GM21360 (cell line): ENCODE measurements around the gene ADK.
"Not testable (repeated sequence)": the region's sequence is repeated elsewhere in the genome, so short reads cannot be mapped to it uniquely, and the experiment has no call there.

ENCODE experiments used
- ATAC-seq: cut with Tn5 transposase; IDR thresholded peaks from one replicate; pipeline ENCODE4 v1.9.1; 2021; ENCODE audit warnings: mild to moderate bottlenecking, moderate library complexity; ENCODE audit not compliant: unreplicated experiment

The ADK gene

DNA sequence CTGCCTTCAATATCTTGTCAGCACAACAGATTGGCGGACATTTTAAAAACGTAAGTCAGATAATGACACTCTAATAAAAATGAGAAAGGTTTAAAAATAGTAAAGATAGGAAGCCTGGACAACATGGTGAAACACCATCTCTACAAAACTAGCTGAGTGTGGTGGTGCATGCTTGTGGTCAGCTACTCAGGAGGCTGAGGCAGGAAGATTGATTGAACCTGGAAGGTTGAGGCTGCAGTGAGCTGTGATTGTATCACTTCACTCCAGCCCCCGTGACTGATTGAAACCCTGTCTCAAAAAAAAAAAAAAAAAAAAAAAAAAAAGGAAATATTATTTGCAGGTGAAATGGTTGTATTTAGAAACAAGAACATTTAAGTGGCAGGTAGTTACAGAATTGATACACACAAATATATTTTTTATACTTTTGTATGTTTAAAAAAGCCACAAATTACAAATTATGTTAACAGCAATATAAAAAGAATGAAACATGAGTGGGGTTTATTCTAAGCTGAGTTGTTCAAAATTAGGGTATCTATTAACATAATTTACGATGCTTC is 141.9 kb downstream of the ADK start:
- no peak for ATAC-seq

GRCh38 chr10:74293686-74294371 is 142.8 kb downstream of the ADK start:
- no peak for ATAC-seq

- ATAC-seq: no peak
These were observed 146.5 kb downstream of the ADK start for GRCh38 chr10:74297389-74298080.

DNA sequence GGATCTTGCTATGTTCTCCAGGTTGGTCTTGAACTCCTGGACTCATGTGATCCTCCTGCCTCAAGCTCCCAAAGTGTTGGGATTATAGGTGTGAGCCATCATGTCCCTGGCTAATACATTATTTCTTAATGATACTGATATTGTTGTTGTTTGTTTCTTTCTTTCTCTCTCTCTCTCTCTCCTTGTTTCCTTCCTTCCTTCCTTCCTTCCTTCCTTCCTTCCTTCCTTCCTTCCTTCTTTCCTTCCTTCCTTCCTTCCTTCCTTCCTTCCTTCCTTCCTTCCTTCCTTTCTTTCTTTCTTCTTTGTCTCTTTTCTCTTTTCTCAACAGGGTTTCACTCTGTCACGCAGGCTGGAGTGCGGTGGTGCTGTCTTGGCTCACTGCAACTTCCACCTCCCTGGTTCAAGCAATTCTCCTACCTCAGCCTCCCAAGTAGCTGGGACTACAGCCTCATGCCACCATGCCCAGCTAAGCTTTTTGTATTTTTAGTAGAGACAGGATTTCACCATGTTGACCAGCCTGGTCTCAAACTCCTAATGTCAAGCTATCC is 149.1 kb downstream of the ADK start:
- ATAC-seq: not testable (repeated sequence)

- no peak for ATAC-seq
These were observed 149.6 kb downstream of the ADK start for GRCh38 chr10:74300666-74301065.

- ATAC-seq: no peak
These were observed 154.7 kb downstream of the ADK start for GRCh38 chr10:74305730-74306129.

DNA sequence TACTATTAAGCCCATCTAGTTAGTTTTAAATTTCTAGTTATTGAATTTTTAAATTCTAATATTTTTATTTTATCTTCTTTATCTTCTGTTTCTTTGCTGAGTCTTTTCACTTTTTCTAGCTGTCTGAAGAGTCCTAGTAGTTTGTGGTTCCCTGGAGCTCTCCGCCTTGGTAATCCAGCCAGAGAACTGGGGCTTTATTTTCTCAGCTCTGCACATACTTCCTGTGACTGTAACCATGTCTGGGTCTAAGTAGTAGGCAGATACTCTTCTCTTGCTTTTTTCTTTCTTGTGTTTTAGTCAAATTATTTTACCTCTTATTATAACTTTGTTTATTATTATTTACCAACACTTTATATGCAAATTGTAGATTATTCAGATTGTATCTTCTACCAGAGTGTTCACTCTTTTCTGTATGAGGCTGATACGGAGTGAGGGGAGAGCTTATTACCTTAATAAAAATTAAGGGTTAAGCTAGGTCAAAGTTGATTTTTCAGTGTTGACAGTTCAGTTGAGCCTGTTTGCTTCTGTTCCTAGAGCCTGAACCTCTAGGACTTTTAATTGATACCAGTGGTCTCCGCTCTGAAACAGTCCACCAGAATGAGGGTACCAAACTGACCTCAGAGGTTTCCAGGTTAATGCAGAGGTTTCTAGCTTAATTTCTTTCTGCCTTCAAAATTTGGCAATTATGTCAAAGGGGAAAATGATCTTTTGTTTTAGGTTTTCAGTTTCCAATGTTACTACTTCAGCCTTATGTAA is 155.4 kb downstream of the ADK start:
- ATAC-seq: no peak

DNA sequence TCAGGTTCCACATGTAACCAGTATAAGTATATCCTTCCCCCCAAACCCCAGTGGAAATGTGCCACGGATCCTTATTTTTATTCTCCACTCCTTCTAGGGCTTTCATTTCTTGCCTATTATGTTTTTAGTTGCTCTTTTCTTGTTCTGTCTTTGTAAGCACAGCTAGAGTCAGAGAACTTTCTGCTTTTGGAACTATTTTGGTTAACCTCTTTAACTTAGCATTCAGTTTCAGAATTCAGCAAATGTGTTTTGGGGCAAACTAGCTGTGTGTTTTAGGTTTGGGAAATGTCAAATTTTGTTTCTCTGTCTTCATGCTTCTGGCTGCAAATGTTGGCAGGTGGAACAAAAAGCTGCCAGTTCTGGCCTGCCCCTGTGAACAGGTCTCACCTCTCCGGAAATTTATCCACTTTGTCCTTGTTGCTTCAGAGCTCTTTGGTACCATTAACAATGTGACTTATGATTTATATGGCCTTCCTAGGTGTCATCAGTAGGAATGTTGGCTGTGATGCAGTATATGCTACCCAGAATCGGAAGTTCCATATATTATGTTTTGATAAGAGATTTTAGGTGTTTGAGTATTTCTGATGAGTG is 156.1 kb downstream of the ADK start:
- ATAC-seq: no peak

DNA sequence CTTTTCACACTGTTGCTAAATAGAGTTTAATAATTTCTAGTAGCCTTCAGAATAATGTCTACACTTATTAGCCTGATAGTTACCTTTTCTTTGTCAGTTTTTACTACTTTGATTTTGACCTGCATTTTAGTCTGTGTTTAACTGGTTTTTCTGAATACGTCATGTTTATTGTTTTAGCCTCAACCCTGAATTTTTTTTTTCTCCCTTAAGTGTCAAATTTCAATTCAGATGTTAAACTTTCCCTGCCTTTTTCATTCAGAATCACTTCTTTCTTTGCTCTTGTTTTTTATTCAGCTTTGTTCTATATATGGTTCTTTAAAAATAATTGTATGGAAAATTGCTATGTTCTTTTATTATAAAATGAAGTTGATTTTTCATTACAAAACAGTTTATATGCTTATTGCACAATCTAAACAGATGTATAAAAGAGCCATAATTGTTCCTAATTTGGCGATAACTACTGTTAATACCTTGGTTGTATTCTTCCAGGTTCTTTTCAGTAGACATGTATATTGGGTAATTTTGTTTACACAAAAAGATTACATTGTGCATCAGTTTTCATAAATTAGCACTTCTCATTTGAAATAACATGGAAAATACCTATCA is 159.7 kb downstream of the ADK start:
- no peak for ATAC-seq

DNA sequence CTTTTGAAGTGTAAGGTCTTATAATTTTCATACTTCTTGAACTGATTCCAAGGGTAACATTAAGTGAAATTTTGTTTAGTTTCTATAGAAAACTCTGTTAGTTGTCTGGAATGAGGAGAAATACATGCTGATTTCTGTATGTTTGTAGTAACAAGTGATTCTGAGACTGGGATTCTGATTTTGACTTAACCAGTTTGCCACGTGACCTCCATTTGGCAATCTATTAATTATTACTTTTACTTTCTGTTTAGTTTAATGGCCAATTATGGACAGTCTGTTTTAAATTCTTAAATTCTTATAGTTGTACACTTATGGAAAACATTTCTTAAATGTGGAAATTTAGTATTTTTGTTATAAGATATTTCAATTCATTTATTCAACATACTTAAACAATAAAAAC is 163.1 kb downstream of the ADK start:
- ATAC-seq: no peak

- no peak for ATAC-seq
These were observed 169.0 kb downstream of the ADK start for GRCh38 chr10:74320026-74320425.

- no peak for ATAC-seq
These were observed 169.7 kb downstream of the ADK start for GRCh38 chr10:74320717-74321116.

- no peak for ATAC-seq
These were observed 171.1 kb downstream of the ADK start for GRCh38 chr10:74322141-74322540.

GRCh38 chr10:74322565-74322964 is 171.5 kb downstream of the ADK start:
- no peak for ATAC-seq

DNA sequence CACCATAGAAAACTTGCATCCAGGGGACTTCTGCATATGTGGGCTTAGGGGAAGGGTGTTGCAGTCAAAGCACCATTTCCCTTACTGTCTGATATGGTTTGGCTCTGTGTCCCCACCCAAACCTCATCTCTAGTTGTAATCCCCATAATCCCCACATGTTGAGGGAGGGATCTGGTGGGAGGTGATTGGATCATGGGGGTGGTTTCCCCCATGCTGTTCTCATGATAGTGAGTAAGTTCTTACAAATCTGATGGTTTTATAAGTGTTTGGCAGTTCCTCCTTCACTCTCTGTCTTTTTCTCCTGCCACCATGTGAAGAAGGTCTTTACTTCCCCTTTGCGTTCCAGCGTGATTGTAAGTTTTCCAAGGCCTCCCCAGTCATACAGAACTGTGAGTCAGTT is 177.4 kb downstream of the ADK start:
- no peak for ATAC-seq

DNA sequence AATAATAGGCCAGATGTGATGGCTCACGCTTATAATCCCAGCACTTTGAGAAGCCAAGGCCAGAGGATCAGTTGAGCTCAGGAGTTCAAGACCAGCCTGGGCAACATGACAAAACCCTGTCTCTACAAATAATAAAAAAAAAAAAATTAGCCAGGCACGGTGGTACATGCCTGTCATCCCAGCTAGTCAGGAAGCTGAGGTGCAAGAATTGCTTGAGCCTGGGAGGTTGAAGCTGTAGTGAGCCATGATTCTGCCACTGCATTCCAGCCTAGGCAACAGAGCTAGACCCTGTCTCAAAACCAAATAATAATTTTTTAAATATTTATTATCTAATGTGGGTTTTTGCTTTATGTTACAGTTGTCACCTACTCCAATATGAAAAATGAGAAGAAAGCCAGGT is 178.9 kb downstream of the ADK start:
- no peak for ATAC-seq

GRCh38 chr10:74330646-74331045 is 179.6 kb downstream of the ADK start:
- no peak for ATAC-seq

- no peak for ATAC-seq
These were observed 181.4 kb downstream of the ADK start for GRCh38 chr10:74332398-74332797.

- ATAC-seq: no peak
These were observed 182.2 kb downstream of the ADK start for GRCh38 chr10:74333174-74333573.

- no peak for ATAC-seq
These were observed 183.2 kb downstream of the ADK start for GRCh38 chr10:74334221-74334620.

GRCh38 chr10:74335501-74335900 is 184.5 kb downstream of the ADK start:
- no peak for ATAC-seq
